Kidney capillary endothelial cell (primary cell): ENCODE data around the gene ZNF117.
"Not testable (repeated sequence)": the region's sequence is repeated elsewhere in the genome, so short reads cannot be mapped to it uniquely, and the experiment has no call there.

Experiments
- DNase-seq: peaks from one replicate; pipeline ENCODE4 v3.0.0-alpha.2; 2018; ENCODE audit warnings: low spot score

The ZNF117 gene

DNA sequence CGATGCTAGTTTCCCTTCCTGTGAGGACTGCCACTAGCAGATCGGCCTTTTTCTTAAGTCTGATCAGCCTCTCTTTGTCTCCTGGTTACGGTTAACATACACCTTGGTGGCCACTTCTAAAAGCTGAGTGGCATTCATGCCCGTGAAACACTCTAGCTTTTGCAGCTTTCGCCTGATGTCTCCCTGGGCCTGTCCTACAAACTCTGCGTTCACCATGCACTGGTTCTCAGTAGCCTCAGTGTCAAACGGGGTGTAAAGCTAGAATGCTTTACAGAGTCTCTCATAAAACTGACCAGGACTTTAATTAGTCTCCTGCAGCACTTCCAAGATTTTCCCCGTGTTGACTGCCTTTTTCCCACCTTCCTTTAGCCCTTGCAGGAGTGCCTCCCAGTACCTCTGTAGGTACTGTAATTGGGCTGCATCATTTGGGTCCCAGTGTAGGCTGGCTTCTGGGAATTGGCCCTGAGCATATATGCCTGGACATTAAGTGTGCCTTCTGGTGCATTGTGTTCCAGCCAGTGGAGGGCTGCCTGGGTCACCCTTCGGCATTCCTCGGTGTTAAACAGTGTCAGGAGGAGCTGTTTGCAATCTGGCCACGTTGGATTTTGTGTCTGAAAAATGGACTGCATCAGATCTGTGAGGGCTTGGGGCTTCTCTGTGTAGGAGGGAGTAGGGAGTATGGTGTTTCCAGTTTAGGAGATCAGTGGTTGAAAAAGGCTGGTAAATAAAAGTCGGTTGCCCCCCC lies 6.5 kb upstream of the ZNF117 start:
- no peak for DNase-seq

DNA sequence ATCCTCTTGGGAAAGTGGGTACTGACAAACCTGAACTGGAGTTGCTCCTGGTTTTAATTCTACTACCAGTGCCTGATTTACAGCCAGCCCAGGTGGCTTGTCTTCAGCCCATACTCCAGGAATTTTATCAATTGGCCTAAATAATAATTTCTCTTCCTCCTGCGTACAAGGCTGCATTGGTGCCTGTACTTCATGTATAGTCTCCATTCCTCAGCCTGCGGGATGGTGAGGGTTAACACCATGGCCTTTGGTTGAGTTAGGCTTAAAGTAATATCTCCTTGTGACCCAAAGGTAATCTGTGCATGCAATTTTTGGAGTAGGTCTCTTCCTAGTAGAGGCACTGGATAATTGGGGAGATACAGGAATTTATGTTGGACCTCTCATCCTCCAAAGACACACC lies 5.5 kb upstream of the ZNF117 start:
- no peak for DNase-seq

DNA sequence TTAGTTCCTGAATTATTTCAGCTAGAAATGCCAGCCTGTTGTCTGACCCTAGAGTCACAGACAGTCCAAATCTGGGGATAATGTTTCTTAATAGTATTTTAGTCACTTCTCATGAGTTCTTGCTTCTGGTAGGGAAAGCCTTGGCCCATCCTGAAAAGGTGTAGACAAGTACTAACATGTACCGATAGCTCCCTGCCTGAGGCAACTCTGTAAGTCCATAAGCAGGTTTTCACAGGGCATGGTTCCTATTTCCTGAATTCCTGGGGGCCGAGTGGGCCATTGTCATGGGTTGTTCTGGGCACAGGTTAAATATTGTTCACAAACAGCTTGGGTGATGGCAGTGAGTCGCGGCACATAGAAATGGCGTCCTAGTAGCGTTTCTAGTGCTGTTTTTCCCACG lies 3.1 kb upstream of the ZNF117 start:
- no peak for DNase-seq

DNA sequence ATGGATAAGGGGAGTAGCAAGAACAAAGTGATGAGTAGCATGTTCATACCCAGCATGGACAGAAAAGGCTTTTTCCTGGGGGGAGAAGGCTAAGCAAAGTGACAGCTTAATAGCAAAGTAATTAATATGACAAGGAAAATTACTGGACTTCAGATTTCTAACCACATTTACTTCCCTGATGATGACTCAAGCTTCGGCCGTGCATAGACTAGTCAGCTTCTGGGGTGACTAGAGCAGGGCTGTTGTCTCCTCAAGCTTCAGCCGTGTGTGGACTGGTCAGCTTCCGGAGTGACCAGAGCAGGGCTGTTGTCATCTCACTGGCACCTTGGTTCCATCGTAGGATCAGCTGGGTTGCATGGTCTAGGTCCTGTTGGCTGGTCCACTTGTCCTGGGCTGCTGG lies 2.1 kb upstream of the ZNF117 start:
- no peak for DNase-seq

DNA sequence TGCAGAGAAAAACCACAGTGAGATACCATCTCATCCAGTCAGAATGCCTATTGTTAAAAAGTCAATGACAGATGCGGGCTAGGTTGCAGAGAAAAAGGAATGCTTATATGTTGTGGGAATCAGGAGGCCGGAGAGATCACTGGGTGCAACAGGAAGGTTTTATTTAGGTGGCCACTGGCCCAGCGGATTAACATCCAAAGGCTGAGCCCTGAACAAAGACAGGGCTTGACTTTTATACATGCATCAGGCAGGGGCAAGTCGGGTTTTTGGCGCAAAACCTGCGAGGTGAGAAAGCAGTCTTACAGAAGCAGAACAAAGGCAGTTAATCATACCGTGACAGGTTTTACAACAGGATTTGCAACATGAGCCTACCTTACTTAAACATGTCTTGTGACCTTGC lies 620 bp downstream of the ZNF117 start:
- DNase-seq, result no peak

DNA sequence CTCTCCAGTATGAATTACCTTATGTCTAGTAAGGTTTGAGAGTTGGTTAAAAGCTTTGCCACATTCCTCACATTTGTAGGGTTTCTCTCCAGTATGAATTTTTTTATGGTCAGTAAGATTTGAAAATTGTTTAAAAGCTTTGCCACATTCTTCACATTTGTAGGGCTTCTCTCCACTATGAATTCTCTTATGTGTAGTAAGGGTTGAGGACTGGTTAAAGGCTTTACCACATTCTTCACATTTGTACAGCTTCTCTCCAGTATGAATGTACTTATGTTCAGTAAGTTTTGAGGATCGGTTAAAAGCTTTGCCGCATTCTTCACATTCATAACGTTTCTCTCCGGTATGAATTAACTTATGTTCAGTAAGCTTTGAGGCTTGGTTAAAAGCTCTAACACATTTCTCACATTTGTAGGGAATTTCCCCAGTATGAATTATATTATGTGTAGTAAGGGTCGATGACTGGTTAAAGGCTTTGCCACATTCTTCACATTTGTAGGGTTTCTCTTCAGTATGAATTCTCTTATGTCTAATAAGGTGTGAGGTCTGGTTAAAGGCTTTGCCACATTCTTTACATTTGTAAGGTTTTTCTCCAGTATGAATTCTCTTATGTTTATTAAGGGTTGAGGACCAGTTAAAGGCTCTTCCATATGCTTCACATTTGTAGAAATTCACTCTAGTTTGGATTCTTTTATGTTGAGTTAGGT lies 12.2 kb downstream of the ZNF117 start:
- no peak for DNase-seq

DNA sequence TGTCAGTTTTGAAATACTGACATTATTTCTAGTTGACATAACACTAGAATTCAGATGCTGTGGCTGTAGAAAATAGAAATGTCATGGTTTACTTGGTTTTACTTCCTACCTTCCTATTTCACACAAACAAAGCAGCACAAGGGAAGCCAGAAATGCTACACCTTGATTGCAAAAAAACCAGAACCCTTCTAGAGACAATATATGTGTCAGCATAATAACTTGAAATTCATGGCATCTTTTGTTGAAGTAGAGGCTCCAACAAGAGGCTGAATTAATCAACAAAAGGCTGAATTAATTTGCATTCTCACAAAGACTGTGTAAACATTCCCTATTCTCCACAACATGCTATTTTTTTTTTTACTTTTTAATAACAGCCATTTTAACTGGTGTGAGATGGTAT lies 25.2 kb downstream of the ZNF117 start:
- DNase-seq, result no peak

DNA sequence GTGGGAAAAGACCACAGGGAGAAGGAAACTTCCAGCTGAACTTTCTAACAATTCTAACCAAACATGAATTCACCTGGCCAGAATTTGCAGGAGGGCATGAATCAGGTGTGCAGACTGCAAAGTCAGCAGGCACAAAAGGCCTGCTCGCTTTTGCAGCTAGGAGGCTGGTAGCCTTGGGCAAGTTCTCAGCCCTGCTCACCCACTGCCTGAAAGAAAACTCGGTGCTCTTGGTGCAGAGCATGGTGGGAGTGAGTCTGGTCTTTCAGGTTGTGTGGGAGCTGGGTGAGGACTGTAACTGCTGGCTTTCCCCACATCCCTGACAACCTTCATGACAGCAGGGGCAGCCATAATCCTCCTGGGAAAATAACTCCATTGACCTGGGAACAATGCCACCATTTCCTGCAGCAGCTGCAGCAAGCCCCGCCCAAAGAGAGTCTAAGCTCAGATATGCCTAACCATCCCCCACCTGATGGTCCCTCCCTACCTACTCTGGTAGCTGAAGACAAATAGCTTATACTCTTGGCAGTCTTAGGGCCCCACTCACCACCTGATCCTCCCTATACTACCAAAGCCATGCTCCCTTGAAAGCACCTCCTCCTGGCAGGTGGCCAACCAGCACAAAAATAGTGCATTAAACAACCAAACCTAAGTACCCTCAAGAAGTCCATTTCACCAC lies 31.6 kb downstream of the ZNF117 start:
- no peak for DNase-seq

DNA sequence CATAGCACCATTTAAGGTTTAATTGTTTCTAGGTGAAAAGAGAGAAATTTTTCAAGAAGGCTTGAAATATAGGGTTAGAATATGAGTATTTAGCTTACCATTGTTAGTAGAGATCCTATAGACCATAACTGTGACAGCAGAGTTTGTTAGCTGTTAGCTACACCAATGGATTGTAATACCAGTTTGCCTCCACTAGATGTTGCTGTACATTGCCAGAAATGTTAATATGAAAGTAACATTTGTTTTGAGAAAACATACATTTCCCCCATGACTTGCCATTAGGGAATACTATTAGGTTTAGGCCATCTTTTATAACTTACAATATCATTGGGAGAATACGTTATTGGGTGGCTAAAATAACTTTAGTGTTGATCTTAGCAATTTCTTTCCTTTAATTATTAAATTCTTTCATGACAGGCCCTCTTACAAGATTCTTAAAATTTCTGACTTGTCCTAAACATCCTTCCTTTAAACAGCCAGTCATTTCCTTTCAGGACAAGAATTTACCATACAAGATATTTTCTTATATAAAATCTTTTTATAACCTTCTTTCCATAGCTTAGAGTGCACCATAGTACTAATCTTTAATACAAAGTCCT lies 39.5 kb downstream of the ZNF117 start:
- DNase-seq, result peak; percentile 42

DNA sequence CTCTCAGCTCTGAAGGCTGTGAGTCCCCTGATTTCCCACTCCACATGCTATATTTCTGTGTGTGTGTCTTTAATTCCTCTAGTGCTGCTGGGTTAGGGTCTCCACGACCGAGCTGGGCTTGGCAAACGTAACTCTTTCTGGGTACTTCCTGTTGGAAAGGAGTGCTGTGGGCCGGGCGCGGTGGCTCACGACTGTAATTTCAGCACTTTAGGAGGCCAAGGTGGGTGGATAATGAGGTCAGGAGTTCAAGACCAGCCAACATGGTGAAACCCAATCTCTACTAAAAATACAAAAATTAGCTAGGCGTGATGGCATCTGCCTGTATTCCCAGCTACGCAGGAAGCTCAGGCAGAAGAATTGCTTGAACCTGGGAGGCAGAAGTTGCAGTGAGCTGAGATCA lies 40.2 kb downstream of the ZNF117 start:
- DNase-seq, result not testable (repeated sequence)

DNA sequence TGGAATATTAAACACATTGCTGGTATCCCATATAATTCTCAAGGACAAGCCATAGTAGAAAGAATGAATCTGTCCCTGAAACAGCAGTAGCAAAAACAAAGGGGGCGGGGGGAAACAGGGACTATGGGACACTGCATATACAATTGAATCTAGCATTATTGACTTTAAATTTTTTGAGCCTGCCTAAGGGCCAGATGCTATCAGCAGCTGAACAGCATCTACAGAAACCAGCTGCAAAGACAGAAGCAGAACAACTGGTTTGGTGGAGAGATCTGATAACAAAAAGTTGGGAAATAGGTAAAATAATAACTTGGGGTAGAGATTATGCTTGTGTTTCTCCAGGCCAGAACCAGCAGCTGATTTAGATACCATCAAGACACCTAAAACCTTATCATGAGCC lies 42.1 kb downstream of the ZNF117 start:
- not testable (repeated sequence) for DNase-seq

DNA sequence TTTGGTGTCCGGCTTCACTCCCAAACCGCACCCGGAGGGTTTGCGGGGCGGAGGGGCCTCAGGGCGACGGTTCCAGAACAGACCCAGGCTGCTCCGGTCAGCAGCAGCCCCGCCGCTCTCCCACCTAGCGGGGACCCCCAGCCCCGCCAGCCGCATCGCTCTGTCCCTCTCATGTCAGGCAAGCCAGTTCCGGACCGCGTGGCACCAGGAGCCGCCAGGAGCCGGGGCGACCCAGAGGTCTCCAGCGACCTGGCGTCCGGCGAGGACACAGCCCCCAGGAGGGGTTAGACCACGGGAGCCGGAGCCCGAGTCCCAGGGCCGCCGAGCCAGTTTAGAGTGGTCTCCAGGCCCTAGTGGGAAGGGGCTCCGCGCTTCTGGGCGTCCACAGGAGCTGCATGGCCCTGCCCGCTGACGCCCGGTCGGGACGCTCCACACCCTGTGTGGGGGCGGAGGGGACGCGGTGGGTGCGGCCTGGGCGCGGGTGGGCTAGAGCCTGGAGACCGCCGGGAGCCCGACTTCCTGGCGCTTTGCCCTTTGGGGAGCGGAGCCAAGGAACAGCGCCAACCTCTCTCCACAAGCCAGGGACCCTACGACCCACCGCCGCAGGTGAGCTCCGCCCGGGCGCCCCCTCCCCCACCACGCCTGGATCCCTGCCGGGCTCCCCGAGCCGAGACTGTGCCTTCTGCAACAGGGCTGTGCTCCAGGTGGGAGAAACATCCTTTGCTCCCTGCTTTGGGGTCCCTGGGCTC lies 43.4 kb downstream of the ZNF117 start:
- DNase-seq, result no peak

DNA sequence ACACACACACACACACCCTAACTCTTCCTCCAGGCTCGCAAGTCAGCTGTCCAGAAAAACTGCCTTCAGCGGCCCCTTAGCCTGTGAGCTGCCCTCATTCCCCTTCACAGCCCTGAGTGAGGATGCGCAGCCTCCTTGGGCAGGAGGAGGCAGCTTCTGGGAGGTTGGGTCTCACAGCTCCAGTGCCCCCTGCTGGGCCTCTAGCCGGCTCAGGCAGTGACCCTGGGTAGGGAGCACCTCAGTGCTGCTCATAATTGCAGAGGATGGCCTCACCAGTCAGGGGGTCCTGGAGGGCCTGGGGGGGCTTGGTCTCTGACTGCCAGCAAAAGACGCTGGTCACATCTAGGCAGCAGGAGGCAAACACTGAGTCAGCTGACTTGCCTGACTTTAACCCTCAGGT lies 44.1 kb downstream of the ZNF117 start:
- no peak for DNase-seq

DNA sequence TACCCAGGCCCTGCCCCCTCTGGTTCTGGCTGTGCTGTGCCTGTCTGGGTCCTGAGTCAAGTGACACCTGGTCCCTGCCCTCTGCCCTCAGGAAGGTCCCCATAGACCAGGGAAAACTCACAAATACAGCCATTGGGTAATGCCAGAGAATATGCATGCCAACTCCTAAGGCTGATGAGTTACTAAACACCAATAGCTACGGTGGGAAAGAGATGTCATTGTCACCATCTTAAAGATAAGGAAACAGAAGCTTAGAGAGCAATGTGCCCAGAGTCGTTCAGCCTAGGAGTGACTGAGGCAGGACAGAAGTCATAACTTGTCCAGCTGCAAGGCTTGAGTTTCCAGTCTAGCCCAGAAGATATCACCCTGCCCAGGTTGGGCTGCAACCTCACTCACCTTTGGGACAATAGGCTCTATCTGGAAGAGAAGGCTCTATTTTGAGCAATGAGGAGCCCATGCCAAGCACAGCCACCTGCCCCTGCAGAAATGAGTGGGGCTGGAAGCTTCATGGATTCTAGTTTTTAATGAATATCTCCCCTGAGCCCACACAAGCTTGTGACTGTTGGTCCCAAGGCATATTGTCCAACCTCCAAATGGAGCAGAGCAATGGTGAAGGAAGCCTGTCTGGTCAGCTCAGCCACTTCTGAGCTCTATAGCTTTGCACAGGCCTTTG lies 45.2 kb downstream of the ZNF117 start:
- no peak for DNase-seq

DNA sequence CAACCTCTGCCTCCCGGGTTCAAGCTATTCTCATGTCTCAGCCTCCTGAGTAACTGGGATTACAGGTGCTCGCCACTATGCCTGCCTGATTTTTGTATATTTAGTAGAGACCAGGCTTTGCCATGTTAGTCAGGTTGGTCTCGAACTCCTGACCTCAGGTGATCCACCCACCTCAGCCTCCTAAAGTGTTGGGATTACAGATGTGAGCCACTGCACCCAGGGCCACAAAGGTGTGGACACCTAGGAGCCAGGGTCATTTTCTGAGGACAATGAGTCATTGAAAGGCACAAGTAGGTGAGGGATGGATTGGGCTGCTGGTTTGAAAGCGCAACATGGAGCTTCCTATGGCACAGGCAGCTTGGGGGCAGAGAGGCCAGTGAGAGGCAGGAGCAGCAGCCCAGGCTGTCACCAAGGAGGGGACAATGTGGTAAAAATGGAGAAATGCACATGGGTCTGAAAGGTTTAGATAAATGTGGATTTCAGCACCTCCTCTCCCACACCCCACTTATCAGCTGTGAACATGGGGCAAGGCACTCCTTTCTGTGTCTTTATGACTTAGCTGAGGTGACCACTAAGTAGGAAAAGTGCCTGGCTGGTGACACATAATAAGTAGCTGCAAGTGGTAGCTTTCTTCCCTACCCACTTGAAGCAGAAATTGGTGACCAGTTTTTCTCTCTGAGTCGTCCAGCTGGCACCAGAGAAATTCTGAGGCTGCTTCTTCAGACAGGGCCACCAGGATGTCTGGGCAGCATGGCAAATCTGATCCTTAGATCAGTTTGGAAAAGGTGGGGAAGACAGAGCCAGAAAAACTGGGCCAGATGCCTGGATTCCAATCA lies 46.0 kb downstream of the ZNF117 start:
- DNase-seq, result not testable (repeated sequence)

DNA sequence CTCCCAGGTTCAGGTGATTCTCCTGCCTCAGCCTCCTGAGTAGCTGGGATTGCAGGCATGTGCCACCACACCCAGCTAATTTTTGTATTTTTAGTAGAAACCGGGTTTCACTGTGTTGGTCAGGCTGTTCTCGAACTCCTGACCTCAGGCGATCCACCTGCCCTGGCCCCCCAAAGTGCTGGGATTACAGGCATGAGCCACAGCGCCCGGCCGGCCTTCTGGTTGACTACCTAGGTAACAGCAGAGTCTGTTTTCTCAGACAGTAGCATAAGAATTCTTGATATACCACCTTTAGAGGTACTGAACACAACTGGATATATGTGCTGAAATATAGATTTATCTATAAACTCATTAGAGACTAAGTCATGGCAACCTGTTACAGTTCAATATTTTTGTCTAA lies 50.8 kb downstream of the ZNF117 start:
- not testable (repeated sequence) for DNase-seq

DNA sequence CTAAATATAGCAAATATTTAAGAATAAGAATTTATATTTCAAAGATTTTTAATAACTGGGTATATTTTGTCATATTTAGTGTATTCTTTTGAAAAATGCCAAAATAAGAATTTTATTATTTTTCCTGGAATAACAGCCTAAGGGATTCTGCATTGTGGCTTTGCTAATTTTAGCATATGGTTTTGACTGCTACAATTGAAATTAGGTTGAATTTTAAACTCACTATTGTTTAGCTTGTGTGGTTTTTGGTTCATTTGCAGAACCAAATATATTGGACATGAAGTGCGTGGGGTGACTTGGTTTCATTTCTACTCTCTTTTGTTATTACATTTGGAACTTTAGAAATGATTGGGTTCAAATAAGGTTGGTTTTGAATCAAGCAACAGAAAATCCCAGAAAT lies 52.3 kb downstream of the ZNF117 start:
- no peak for DNase-seq

DNA sequence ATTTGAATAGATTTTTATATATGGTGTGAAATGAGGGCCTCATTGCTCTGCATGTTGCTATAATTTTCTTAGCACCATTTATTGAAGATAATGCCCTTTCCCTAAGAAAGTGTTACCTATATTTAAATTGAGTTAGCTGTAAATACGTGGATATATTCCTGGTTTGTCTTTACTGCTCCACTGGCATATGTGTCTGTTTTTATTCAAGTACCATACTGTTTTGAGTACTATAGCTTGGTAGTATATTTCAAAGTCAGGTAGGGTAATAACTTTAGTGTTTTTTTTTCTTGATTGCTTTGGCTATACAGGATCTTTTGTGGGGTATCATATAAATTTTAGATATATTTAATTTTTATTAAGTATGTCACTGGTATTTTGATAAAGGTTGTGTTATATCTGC lies 56.4 kb downstream of the ZNF117 start:
- DNase-seq, result no peak

DNA sequence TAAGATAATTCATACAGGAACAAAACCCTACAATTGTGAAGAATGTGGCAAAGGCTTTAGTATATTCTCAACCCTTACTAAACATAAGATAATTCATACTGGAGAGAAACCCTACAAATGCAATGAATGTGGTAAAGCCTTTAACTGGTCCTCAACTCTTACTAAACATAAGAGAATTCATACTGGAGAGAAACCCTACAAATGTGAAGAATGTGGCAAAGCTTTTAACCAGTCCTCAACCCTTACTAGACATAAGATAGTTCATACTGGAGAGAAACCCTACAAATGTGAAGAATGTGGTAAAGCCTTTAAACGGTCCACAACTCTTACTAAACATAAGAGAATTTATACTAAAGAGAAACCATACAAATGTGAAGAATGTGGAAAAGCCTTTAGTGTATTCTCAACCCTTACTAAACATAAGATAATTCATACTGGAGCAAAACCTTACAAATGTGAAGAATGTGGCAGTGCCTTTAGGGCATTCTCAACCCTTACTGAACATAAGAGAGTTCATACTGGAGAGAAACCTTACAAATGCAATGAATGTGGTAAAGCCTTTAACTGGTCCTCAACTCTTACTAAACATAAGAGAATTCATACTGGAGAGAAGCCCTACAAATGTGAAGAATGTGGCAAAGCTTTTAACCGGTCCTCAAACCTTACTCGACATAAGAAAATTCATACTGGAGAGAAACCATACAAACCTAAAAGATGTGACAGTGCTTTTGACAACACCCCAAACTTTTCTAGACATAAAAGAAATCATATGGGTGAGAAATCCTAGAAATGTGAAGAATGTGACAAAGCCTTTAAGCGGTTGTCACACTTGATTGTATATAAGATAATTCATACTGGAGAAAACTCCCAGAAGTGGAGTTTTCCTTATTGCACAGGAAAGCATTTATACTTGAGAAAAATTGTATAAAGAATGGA lies 62.3 kb downstream of the ZNF117 start:
- not testable (repeated sequence) for DNase-seq
